PFSK-1 (cell line): ENCODE data around the gene GTF2F2.

Experiments used
- POLR2AphosphoS5 ChIP-seq: IDR thresholded peaks from 2 replicates; pipeline ENCODE4 v1.6.1; 2012; ENCODE audit warnings: low read depth, mild to moderate bottlenecking, control low read depth, low read length, moderate library complexity
- REST ChIP-seq, 2 experiments: IDR thresholded peaks; 2 replicates each; pipeline versions ENCODE4 v1.6.1 to v1.8.0; 2011 to 2012; ENCODE audit warnings: low read depth in 2 of 2, low read length in 2 of 2, control low read depth in 1 of 2, inconsistent platforms in 1 of 2, mild to moderate bottlenecking in 1 of 2, moderate library complexity in 1 of 2; ENCODE audit not compliant: insufficient read depth in 1 of 2
- SIN3A ChIP-seq: IDR thresholded peaks from 2 replicates; pipeline ENCODE4 v1.6.1; 2012; ENCODE audit warnings: mild to moderate bottlenecking, low read length, moderate library complexity, borderline replicate concordance; ENCODE audit not compliant: insufficient read depth
- TAF1 ChIP-seq: IDR thresholded peaks from 2 replicates; pipeline ENCODE4 v1.6.1; 2012; ENCODE audit warnings: low read length, control low read depth, borderline replicate concordance; ENCODE audit not compliant: insufficient read depth

GRCh38 chr13:45276913-45277312 is 156.6 kb downstream of the GTF2F2 start:
- TF ChIP-seq TAF1: no peak
- TF ChIP-seq POLR2AphosphoS5: no peak
- no peak for TF ChIP-seq REST (IDR thresholded peaks at IDR 0.05; ENCODE audit: insufficient read depth in 1 of 2, low read depth in 2 of 2, low read length in 2 of 2)
- no peak for TF ChIP-seq SIN3A
